ENCODE results near the gene CRTC3. TPM values are rescaled to one million over a fixed set of nuclear protein-coding genes. Genes with fewer than 3 reads are reported as not detected.

CRTC3 gene
- total and polyA plus RNA-seq, 11 donors: 12.0 to 42.2 (median 24.0) TPM

DNA sequence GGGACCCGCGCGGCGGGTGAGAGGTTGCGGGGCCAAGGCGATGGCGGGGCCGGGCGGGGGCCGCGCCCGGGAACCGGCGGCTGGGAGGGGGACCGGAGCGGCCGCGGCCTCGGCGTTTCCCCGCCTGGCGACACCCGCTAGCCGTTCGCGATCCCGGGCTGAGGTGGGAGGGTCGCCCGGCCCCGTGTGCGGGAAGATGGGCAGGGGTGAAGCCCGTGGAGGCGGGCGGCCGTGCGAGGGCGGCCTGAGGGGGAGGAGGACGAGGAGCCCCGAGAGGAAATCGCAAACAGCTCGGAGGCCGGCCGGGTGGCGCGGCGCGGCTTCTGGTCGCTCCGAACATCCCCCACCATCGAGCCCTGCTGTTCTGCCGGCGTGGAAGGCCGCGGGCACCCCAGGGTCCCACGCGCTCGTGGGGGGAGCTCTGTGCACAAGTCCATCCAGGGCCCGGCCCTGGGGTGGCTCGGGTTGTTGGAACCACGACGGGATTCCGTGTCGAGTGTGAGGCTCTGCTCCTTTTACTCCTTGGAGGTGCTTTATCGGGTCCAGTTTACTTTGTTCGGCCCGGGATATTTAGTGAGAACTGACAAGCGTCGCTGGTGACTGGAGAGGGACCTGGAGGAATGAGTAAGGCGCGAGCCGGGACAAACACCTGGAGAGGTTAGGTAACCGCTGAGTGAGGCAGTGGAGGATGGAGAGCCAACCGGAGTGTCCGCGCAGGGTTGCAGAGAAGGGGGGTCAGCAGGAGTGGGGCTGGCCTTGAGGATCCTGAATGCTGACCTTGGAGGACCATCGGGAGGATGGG lies 728 bp downstream of the CRTC3 start:
- Histone ChIP-seq H3K4me3 (peak overlapping the region; percentile 65 to 95 (median 85)), H3K36me3 (no peaks in the 10 kb centered on the region), H3K9me3 (no peaks in the 10 kb centered on the region), H3K27me3 (no peaks in the 10 kb centered on the region), H3K4me1 (peaks cover 0 to 50% (median 29%) of the 10 kb centered on the region in 12 donors), H3K27ac (peak overlapping the region; percentile 86 to 98 (median 95))
- intact Hi-C loops (cut with DNase I): loop anchor here in 7 of 10 donors (2.0 to 10.0 kb wide), 4 partner anchors 30 to 67 kb away; no protein-coding TSS in a partner anchor
- TF ChIP-seq POLR2A (IDR thresholded peaks at IDR 0.05): no peak
- TF ChIP-seq, protein P1, sequence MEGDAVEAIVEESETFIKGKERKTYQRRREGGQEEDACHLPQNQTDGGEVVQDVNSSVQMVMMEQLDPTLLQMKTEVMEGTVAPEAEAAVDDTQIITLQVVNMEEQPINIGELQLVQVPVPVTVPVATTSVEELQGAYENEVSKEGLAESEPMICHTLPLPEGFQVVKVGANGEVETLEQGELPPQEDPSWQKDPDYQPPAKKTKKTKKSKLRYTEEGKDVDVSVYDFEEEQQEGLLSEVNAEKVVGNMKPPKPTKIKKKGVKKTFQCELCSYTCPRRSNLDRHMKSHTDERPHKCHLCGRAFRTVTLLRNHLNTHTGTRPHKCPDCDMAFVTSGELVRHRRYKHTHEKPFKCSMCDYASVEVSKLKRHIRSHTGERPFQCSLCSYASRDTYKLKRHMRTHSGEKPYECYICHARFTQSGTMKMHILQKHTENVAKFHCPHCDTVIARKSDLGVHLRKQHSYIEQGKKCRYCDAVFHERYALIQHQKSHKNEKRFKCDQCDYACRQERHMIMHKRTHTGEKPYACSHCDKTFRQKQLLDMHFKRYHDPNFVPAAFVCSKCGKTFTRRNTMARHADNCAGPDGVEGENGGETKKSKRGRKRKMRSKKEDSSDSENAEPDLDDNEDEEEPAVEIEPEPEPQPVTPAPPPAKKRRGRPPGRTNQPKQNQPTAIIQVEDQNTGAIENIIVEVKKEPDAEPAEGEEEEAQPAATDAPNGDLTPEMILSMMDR (IDR thresholded peaks at IDR 0.05): no peak
- DNase-seq: peak; percentile 44 to 76 (median 63)
- peak; percentile 18 to 68 (median 44) for ATAC-seq
- 0% methylated on average over 32 to 76 of the region's 76 CpGs for WGBS, 4 donors

DNA sequence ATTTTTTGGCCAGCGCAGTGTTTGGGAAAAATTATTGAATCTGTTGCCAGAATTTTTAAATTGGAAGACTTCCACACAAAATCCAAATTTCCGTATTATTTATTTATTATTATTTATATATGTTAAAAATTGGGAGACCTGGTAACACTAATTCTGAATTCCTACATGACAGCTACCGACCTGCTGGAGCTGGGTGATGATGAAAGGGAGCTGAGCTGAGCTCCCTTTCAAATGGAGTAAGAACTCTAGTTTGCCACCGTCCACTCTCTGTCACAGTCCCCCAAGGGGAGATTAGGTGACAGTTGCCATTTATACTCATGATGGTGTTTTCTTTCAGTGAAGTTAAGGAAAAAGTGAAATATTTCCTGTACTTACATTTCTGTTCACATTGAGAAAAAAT lies 1.4 kb downstream of the CRTC3 start:
- DNase-seq: no peak
- 24 to 30% (median 27%) methylated on average over 4 of the region's 4 CpGs for WGBS, 4 donors
- H3K36me3 ChIP-seq: no peaks in the 10 kb centered on the region
- ATAC-seq: no peak
- no peaks in the 10 kb centered on the region for H3K27me3 ChIP-seq
- peaks cover 0 to 57% (median 36%) of the 10 kb centered on the region in 12 donors for H3K4me1 ChIP-seq
- intact Hi-C loops (cut with DNase I): loop anchor here in 7 of 10 donors (2.0 to 10.0 kb wide), 4 partner anchors 30 to 66 kb away; no protein-coding TSS in a partner anchor
- no peaks in the 10 kb centered on the region for H3K9me3 ChIP-seq
- peak overlapping the region; percentile 65 to 95 (median 85) for H3K4me3 ChIP-seq
- H3K27ac ChIP-seq: peak overlapping the region in 10 of 12 donors; percentile 4 to 98 (median 95)
- TF ChIP-seq, protein P1 (IDR thresholded peaks at IDR 0.05): no peak
- no peak for TF ChIP-seq POLR2A (IDR thresholded peaks at IDR 0.05)

DNA sequence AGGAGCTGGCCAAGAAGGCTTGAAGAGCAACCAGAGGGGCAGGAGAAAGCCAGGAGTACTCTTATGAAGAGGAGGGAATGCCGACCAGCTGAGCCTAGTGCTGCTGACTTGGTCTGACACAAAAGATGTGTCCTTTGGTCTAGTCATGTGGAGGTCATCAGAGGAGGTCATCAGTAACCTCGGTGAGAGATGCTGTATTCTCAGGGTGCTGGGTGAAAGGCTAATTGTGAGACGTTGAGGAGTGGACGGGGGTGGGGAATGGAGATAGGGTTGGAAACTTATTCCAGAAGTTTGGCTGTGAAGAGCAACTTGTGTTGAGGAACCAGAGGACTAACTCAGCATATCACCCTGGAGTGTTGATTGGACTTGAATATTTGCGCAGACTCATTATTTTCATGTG lies 5.5 kb downstream of the CRTC3 start:
- Histone ChIP-seq H3K36me3 (peaks cover 0 to 9% (median 4%) of the 10 kb centered on the region in 9 donors), H3K27me3 (no peaks in the 10 kb centered on the region), H3K4me3 (no peak overlapping the region), H3K4me1 (peaks cover 0 to 81% (median 43%) of the 10 kb centered on the region in 12 donors), H3K27ac (peak overlapping the region in 9 of 12 donors; percentile 27 to 69 (median 52)), H3K9me3 (no peaks in the 10 kb centered on the region)
- WGBS, 4 donors: 57 to 64% (median 58%) methylated on average over 5 of the region's 5 CpGs
- TF ChIP-seq, protein P1 (IDR thresholded peaks at IDR 0.05): no peak
- TF ChIP-seq POLR2A (IDR thresholded peaks at IDR 0.05): no peak
- DNase-seq (no peak), ATAC-seq (no peak)
- intact Hi-C loops (cut with DNase I): loop anchor here in 3 of 10 donors (2.0 to 10.0 kb wide), 3 partner anchors 50 to 62 kb away; no protein-coding TSS in a partner anchor

DNA sequence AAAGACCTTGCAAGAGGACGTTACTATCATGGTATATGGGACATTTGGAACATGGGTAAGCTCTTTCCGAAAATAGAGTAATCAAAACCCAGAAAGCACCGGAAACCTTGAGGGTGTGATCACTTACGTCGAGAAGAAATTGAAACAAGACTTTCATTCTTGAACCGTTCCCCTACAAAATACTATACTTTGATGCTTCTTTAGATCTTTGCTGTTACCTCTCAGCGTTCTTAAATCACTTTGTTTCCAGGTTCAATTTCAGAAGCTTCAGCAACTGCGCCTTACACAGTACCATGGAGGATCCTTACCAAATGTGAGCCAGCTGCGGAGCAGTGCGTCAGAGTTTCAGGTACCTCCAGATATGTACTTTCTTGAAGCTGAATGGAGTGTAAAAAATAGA lies 10.1 kb downstream of the CRTC3 start:
- H3K27ac ChIP-seq: peak overlapping the region in 1 of 12 donors; percentile 7
- DNase-seq (no peak), ATAC-seq (no peak)
- peaks cover 0 to 45% (median 25%) of the 10 kb centered on the region in 9 donors for H3K36me3 ChIP-seq
- WGBS, 4 donors: 74 to 85% (median 79%) methylated on average over 10 of the region's 10 CpGs
- peak overlapping the region in 1 of 12 donors; percentile 17 for H3K4me3 ChIP-seq
- no peaks in the 10 kb centered on the region for H3K27me3 ChIP-seq
- H3K9me3 ChIP-seq: no peaks in the 10 kb centered on the region
- no peak for TF ChIP-seq POLR2A (IDR thresholded peaks at IDR 0.05)
- TF ChIP-seq, protein P1 (IDR thresholded peaks at IDR 0.05): no peak
- H3K4me1 ChIP-seq: peaks cover 0 to 44% (median 24%) of the 10 kb centered on the region in 12 donors
- intact Hi-C loops (cut with DNase I): loop anchor here in 2 of 10 donors (10.0 kb wide), 2 partner anchors 45 to 55 kb away; no protein-coding TSS in a partner anchor
